Measurements from ENCODE around the gene AGAP1. TPM values are rescaled to one million over a fixed set of nuclear protein-coding genes. Genes with fewer than 3 reads are reported as not detected.

The AGAP1 gene
- total RNA-seq, 1 donor from 2014 or later, result 36.2 TPM

GRCh38 chr2:235723811-235724465 is 230.1 kb downstream of the AGAP1 start:
- Histone ChIP-seq H3K9me3 (no peaks in the 10 kb centered on the region), H3K36me3 (no peaks in the 10 kb centered on the region), H3K4me1 (peaks cover 16% of the 10 kb centered on the region), H3K27me3 (ENCODE audit: low read depth) (no peaks in the 10 kb centered on the region), H3K27ac (peak overlapping the region; percentile 38), H3K4me3 (no peak overlapping the region)
- no peak for TF ChIP-seq CTCF (IDR thresholded peaks at IDR 0.05)
- DNase-seq, result no peak
- intact Hi-C loops (cut with DNase I), result no loop called here
- ATAC-seq, result no peak

GRCh38 chr2:235725016-235725489 is 231.2 kb downstream of the AGAP1 start:
- H3K36me3 ChIP-seq, result no peaks in the 10 kb centered on the region
- DNase-seq (no peak), ATAC-seq (peak; percentile 70 to 75)
- peaks cover 16% of the 10 kb centered on the region for H3K4me1 ChIP-seq
- no peak for TF ChIP-seq CTCF (IDR thresholded peaks at IDR 0.05)
- H3K27ac ChIP-seq, result peak overlapping the region; percentile 38
- intact Hi-C loops (cut with DNase I), result no loop called here
- H3K27me3 ChIP-seq (ENCODE audit: low read depth), result no peaks in the 10 kb centered on the region
- no peaks in the 10 kb centered on the region for H3K9me3 ChIP-seq
- H3K4me3 ChIP-seq, result no peak overlapping the region

- no peak for ATAC-seq
- TF ChIP-seq CTCF (IDR thresholded peaks at IDR 0.05), result no peak
- intact Hi-C loops (cut with DNase I), result no loop called here
- Histone ChIP-seq H3K27me3 (ENCODE audit: low read depth) (no peaks in the 10 kb centered on the region), H3K4me3 (no peak overlapping the region), H3K36me3 (no peaks in the 10 kb centered on the region), H3K9me3 (no peaks in the 10 kb centered on the region), H3K4me1 (peaks cover 16% of the 10 kb centered on the region), H3K27ac (no peak overlapping the region)
- DNase-seq, result no peak
Measured at GRCh38 chr2:235725841-235726240, 232.0 kb downstream of the AGAP1 start.

- no peak overlapping the region for H3K4me3 ChIP-seq
- DNase-seq (no peak), ATAC-seq (no peak)
- no peaks in the 10 kb centered on the region for H3K9me3 ChIP-seq
- no peak for TF ChIP-seq CTCF (IDR thresholded peaks at IDR 0.05)
- peaks cover 16% of the 10 kb centered on the region for H3K4me1 ChIP-seq
- no peaks in the 10 kb centered on the region for H3K36me3 ChIP-seq
- intact Hi-C loops (cut with DNase I), result no loop called here
- no peak overlapping the region for H3K27ac ChIP-seq
- H3K27me3 ChIP-seq (ENCODE audit: low read depth), result no peaks in the 10 kb centered on the region
Measured at GRCh38 chr2:235726554-235726953, 232.7 kb downstream of the AGAP1 start.

GRCh38 chr2:235727174-235727573 is 233.3 kb downstream of the AGAP1 start:
- no peaks in the 10 kb centered on the region for H3K27me3 ChIP-seq (ENCODE audit: low read depth)
- H3K27ac ChIP-seq, result no peak overlapping the region
- ATAC-seq (peak in 1 of 2 donors; percentile 19), DNase-seq (no peak)
- no peak for TF ChIP-seq CTCF (IDR thresholded peaks at IDR 0.05)
- H3K4me1 ChIP-seq, result peaks cover 16% of the 10 kb centered on the region
- intact Hi-C loops (cut with DNase I), result no loop called here
- H3K36me3 ChIP-seq, result no peaks in the 10 kb centered on the region
- H3K4me3 ChIP-seq, result no peak overlapping the region
- H3K9me3 ChIP-seq, result no peaks in the 10 kb centered on the region

Data from lower lobe of right lung (tissue), 2 donors.